K562 (cell line): ENCODE measurements around the gene PUDP. TPM values are rescaled to one million over a fixed set of nuclear protein-coding genes. Genes with fewer than 3 reads are reported as not detected.
A peak's percentile ranks its signal among the peaks of the same experiment; 100 is the strongest.

ENCODE experiments used
- ATAC-seq: fragments of 200-7000 bp; cut with Tn5 transposase; 3 replicates; pipeline ENCODE4 v1.9.1; 2020; ENCODE audit warnings: moderate library complexity
- BruUV-seq: library from RNA; stranded (reverse); fragments of 400-500 nt; replicated peaks from 2 replicates; lab custom pipeline; 2021; lab: Mats Ljungman, UMichigan
- CTCF ChIA-PET: fragments of 300-600 bp; formaldehyde crosslinking; extraction: SDS; loops from one replicate; lab custom pipeline; 2021; ENCODE audit warnings: low intra/inter-chr PET ratio; lab: Yijun Ruan, JAX
- POLR2A ChIA-PET: fragments of 300-600, 350-650 bp; sonication (Branson Sonifier 250); formaldehyde crosslinking; extraction: SDS; loops from one replicate; lab custom pipeline; 2021; ENCODE audit warnings: antibody characterized with exemption, inconsistent platforms; lab: Yijun Ruan, JAX
- DNase-seq, 4 experiments: peaks; one replicate each; pipeline versions ENCODE4 v3.0.0 to v3.0.0-alpha.2; 2011 to 2018; ENCODE audit warnings: low spot score in 3 of 4, mixed read lengths in 3 of 4; ENCODE audit errors: extremely low read depth in 1 of 4
- FAIRE-seq: peaks from 2 replicates; lab custom pipeline; 2011; peaks lifted over from hg19 to GRCh38; lab: Jason Lieb, UNC
- H2AFZ ChIP-seq: 2 replicates; pipeline ENCODE4 v1.6.0; 2011; ENCODE audit warnings: low read depth, low read length, control low read depth, inconsistent platforms
- H3K27ac ChIP-seq: fragments of 200-600 bp; 3 replicates; pipeline ENCODE4 v1.8.0; 2011; ENCODE audit warnings: low read depth, mild to moderate bottlenecking, control low read depth, inconsistent platforms, low read length, moderate library complexity, mixed read lengths; ENCODE audit errors: extremely low read depth
- H3K27me3 ChIP-seq, 2 experiments: fragments of 300-600 bp in 1 of 2; 2 replicates in 1 of 2; 3 replicates in 1 of 2; pipeline versions ENCODE4 v1.6.0 to v1.8.0; 2011; ENCODE audit warnings: inconsistent platforms in 2 of 2, low read length in 2 of 2, mild to moderate bottlenecking in 1 of 2, mixed read lengths in 1 of 2, moderate library complexity in 1 of 2; ENCODE audit not compliant: control insufficient read depth in 2 of 2, insufficient read depth in 2 of 2
- H3K36me3 ChIP-seq: fragments of 300-600 bp; 3 replicates; pipeline ENCODE4 v1.8.0; 2011; ENCODE audit warnings: mild to moderate bottlenecking, low read length, inconsistent platforms; ENCODE audit not compliant: control insufficient read depth, insufficient read depth
- H3K4me1 ChIP-seq, 2 experiments: fragments of 200-600 bp in 1 of 2; replicated peaks in 1 of 2; 2 replicates in 1 of 2; 3 replicates in 1 of 2; pipeline versions ENCODE4 v1.5.1 to v1.8.0; 2011; ENCODE audit warnings: inconsistent platforms in 2 of 2, low read length in 2 of 2, mild to moderate bottlenecking in 1 of 2, mixed read lengths in 1 of 2, moderate library complexity in 1 of 2; ENCODE audit not compliant: control insufficient read depth in 2 of 2, insufficient read depth in 2 of 2
- H3K4me2 ChIP-seq: 2 replicates; pipeline ENCODE4 v1.6.1; 2011; ENCODE audit warnings: low read length, control low read depth, inconsistent platforms, mixed read lengths; ENCODE audit not compliant: insufficient read depth
- H3K4me3 ChIP-seq: fragments of 200-600 bp; sonication (generic), shearing (Covaris generic); 2 replicates; pipeline ENCODE4 v1.5.1; 2016; ENCODE audit warnings: control low read depth, inconsistent platforms
- H3K79me2 ChIP-seq: fragments of 200-600 bp; 3 replicates; pipeline ENCODE4 v1.8.0; 2011; ENCODE audit warnings: low read length, inconsistent platforms; ENCODE audit not compliant: control insufficient read depth, insufficient read depth
- H3K9ac ChIP-seq, 2 experiments: 2 replicates each; pipeline versions ENCODE4 v1.6.0 to v1.6.1; 2011; ENCODE audit warnings: low read depth in 2 of 2, low read length in 2 of 2, control low read depth in 1 of 2, inconsistent platforms in 1 of 2, mild to moderate bottlenecking in 1 of 2, mixed read lengths in 1 of 2; ENCODE audit not compliant: insufficient read depth in 1 of 2
- H3K9me1 ChIP-seq: one replicate; pipeline ENCODE4 v1.6.0; 2011; ENCODE audit warnings: inconsistent platforms, mild to moderate bottlenecking, low read length, moderate library complexity; ENCODE audit not compliant: control insufficient read depth, insufficient read depth
- H3K9me3 ChIP-seq: replicated peaks from 2 replicates; pipeline ENCODE4 v1.5.1; 2011; ENCODE audit warnings: low read depth, low read length, inconsistent platforms; ENCODE audit not compliant: control insufficient read depth, insufficient read depth
- H4K20me1 ChIP-seq: replicated peaks from 2 replicates; pipeline ENCODE4 v1.6.1; 2011; ENCODE audit warnings: low read length, inconsistent platforms, mixed read lengths; ENCODE audit not compliant: control insufficient read depth, insufficient read depth
- ARHGAP35 ChIP-seq: fragments of 450-650 bp; IDR thresholded peaks from 2 replicates; pipeline ENCODE4 v1.6.1; 2018; ENCODE audit not compliant: partially characterized antibody
- DMBX1 ChIP-seq: fragments of 250-450 bp; sonication (Bioruptor Pico); IDR thresholded peaks from 2 replicates; pipeline ENCODE4 v1.8.0; 2022; ENCODE audit warnings: inconsistent platforms, mild to moderate bottlenecking, moderate library complexity, borderline replicate concordance
- EGR1 ChIP-seq: fragments of 450-650 bp; conservative IDR thresholded peaks from 2 replicates; pipeline ENCODE4 v1.6.1; 2017; ENCODE audit warnings: mild to moderate bottlenecking
- ELK3 ChIP-seq: fragments of 450-650 bp; formaldehyde crosslinking; IDR thresholded peaks from 2 replicates; pipeline ENCODE4 v1.4.0; 2020; ENCODE audit warnings: mild to moderate bottlenecking
- HNRNPK ChIP-seq: fragments of 200-400 bp; formaldehyde crosslinking; IDR thresholded peaks from one replicate; pipeline ENCODE4 v1.6.1; 2018; ENCODE audit warnings: mild to moderate bottlenecking, low read depth, low read length; ENCODE audit not compliant: poor library complexity, severe bottlenecking
- IFI16 ChIP-seq: fragments of 250-450 bp; sonication (Bioruptor Pico); IDR thresholded peaks from 2 replicates; pipeline ENCODE4 v2.1.2; 2022; ENCODE audit warnings: mild to moderate bottlenecking, inconsistent platforms
- LEF1 ChIP-seq: fragments of 450-650 bp; IDR thresholded peaks from 2 replicates; pipeline ENCODE4 v1.6.1; 2016; ENCODE audit warnings: mild to moderate bottlenecking
- MEIS2 ChIP-seq: fragments of 450-650 bp; IDR thresholded peaks from 2 replicates; pipeline ENCODE4 v1.6.1; 2014; ENCODE audit warnings: mild to moderate bottlenecking; ENCODE audit not compliant: partially characterized antibody
- RBM34 ChIP-seq: fragments of 200-400 bp; formaldehyde crosslinking; IDR thresholded peaks from 2 replicates; pipeline ENCODE4 v1.6.1; 2018; ENCODE audit warnings: low read length, borderline replicate concordance; ENCODE audit not compliant: insufficient read depth
- TAF9B ChIP-seq: fragments of 450-650 bp; IDR thresholded peaks from 2 replicates; pipeline ENCODE4 v1.6.1; 2018; ENCODE audit warnings: mild to moderate bottlenecking; ENCODE audit not compliant: partially characterized antibody
- TGIF2 ChIP-seq: sonication (generic); formaldehyde crosslinking; IDR thresholded peaks from 2 replicates; pipeline ENCODE4 v1.8.1; 2022; ENCODE audit warnings: mild to moderate bottlenecking, missing genetic modification reagents, moderate library complexity
- ZNF347 ChIP-seq: fragments of 450-650 bp; formaldehyde crosslinking; IDR thresholded peaks from 2 replicates; pipeline ENCODE4 v1.4.0; 2020; ENCODE audit warnings: low read depth, mild to moderate bottlenecking, moderate library complexity
- ZNF586 ChIP-seq: fragments of 450-650 bp; formaldehyde crosslinking; conservative IDR thresholded peaks from 2 replicates; pipeline ENCODE4 v1.4.0; 2020; ENCODE audit warnings: mild to moderate bottlenecking, moderate library complexity
- WGBS: fragments of 100-300 bp; shearing (Covaris generic); methylation state at CpG from one replicate; pipeline ENCODE4 v1.1.6; 2016; ENCODE audit warnings: low coverage, mixed read lengths; ENCODE audit not compliant: insufficient coverage; ENCODE audit errors: missing lambda C conversion rate; 5-methylcytosine and 5-hydroxymethylcytosine counted together
- in situ Hi-C: fragments of 300-500 bp; cut with MboI; formaldehyde crosslinking; loops from 4 replicates; pipeline ENCODE4 v1.15.0; 2018; ENCODE audit warnings: inconsistent platforms, mixed read lengths
- intact Hi-C: fragments of 100-400 bp; cut with micrococcal nuclease; formaldehyde crosslinking; loops from 2 replicates; pipeline ENCODE4 v1.14.2; 2022
- polyA plus RNA-seq, 8 experiments: library from polyadenylated mRNA; depleted of rRNA in 4 of 8; stranded (reverse) in 5 of 8; unstranded in 3 of 8; fragments of >200 nt; fragmentation: Nextera tagmentation in 2 of 8; fragmentation: Illumina TruSeq in 1 of 8; extraction: Ambion mirVana in 2 of 8; extraction: Trizol in 1 of 8; gene quantifications; 2 replicates each; pipeline versions ENCODE4 v1.2.1 to v1.2.3, GENCODE V29; 2011 to 2014; ENCODE audit warnings: inconsistent platforms in 1 of 8, missing spikeins in 1 of 8
- total RNA-seq, 7 experiments: library from RNA; depleted of rRNA in 6 of 7; stranded (reverse); fragments of >200 nt in 6 of 7; fragmentation: Illumina TruSeq in 2 of 7; extraction: Trizol in 2 of 7; gene quantifications; 2 replicates each; pipeline versions ENCODE4 v1.2.1 to v1.2.3, GENCODE V29; 2011 to 2021; ENCODE audit warnings: low replicate concordance in 1 of 7
- TF ChIP-seq, protein P1 (sequence below): sonication (generic); formaldehyde crosslinking; IDR thresholded peaks from 2 replicates; pipeline ENCODE4 v1.9.0; 2022; ENCODE audit warnings: mild to moderate bottlenecking, missing genetic modification reagents

Gene PUDP
- total and polyA plus RNA-seq, 9 of the 15 experiments (the other 6 are each of a cell fraction or from before 2014, with no cell fraction given), result 13.6 to 63.0 (median 29.2) TPM

- TF ChIP-seq TAF9B (no peak), EGR1 (no peak), ZNF586 (CRISPR knock-in tag) (no peak), TGIF2 (CRISPR knock-in tag) (no peak), MEIS2 (peak; percentile 66)
- TF ChIP-seq, protein P1, sequence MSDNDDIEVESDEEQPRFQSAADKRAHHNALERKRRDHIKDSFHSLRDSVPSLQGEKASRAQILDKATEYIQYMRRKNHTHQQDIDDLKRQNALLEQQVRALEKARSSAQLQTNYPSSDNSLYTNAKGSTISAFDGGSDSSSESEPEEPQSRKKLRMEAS (CRISPR knock-in tag), result no peak
Measured at GRCh38 chrX:7119950-7120877, 27.7 kb downstream of the PUDP start (continued).

DNA sequence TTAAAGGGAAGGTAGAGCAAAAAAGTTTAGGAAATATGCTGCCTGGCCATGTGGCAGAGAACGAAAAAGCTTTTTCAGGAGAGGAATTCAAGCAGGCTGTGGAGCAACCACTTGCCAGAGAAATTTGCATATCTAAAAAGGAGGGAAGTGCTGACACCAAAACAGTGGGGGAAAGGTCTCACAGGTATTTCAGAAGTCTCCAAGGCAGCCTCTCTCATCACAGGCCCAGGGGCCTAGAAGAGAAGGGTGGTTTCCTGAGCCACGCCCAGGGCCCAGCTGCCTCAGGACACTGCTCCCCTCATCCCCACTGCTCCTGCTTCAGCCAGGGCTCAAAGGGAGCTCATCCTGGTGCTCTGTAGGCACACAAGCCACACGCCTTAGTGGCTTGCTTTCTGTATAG lies 30.4 kb downstream of the PUDP start:
- ChIA-PET CTCF (interaction anchor here (0.6 kb wide), 1 partner anchor 31 kb away, joined by 3 read pairs; the partner anchor contains the start of gene PUDP), POLR2A (no interaction called here)
- Histone ChIP-seq H3K9me1 (no peaks in the 10 kb centered on the region), H2AFZ (no peak overlapping the region), H3K36me3 (0 out of 3 replicates have a peak, but pooled peaks cover 5% of the 10 kb centered on the region), H3K27me3 (no peaks in the 10 kb centered on the region), H3K4me2 (no peak overlapping the region), H3K27ac (no peak overlapping the region), H3K9ac (no peak overlapping the region), H4K20me1 (0 out of 2 replicates have a peak, but pooled peaks cover 5% of the 10 kb centered on the region), H3K9me3 (no peaks in the 10 kb centered on the region), H3K4me1 (no peaks in the 10 kb centered on the region; a peak in 2 of 5 replicates), H3K4me3 (no peak overlapping the region), H3K79me2 (peaks cover 48% of the 10 kb centered on the region)
- in situ Hi-C loops, result no loop called here
- intact Hi-C loops, result no loop called here
- WGBS, result 88% methylated on average over 1 of the region's 3 CpGs
- ATAC-seq (no peak), DNase-seq (no peak), FAIRE-seq (no peak)
- BruUV-seq, result no TSS peak
- TF ChIP-seq IFI16 (CRISPR knock-in tag) (no peak), EGR1 (no peak), ELK3 (CRISPR knock-in tag) (no peak), RBM34 (no peak), ARHGAP35 (no peak), HNRNPK (no peak), DMBX1 (CRISPR knock-in tag) (no peak), LEF1 (no peak), ZNF347 (CRISPR knock-in tag) (no peak)
